H54 (cell line): ENCODE results near the gene IL1RL2.

ENCODE experiments used
- DNase-seq: peaks from one replicate; pipeline ENCODE4 v3.0.0; 2011; ENCODE audit warnings: low spot score, mixed read lengths; ENCODE audit not compliant: insufficient read length
- FAIRE-seq: peaks from 3 replicates; lab custom pipeline; 2011; peaks lifted over from hg19 to GRCh38; lab: Jason Lieb, UNC
- POLR2A ChIP-seq: IDR thresholded peaks from 2 replicates; pipeline ENCODE4 v1.6.1; 2011; ENCODE audit warnings: low read depth, mild to moderate bottlenecking, low read length

The IL1RL2 gene

GRCh38 chr2:102289129-102289528, 102.3 kb downstream of the IL1RL2 start:
- TF ChIP-seq POLR2A: no peak
- no peak for DNase-seq
- FAIRE-seq: no peak
